T-helper 17 cell (primary cell): ENCODE data around the gene PYCR2. TPM values are rescaled to one million over a fixed set of nuclear protein-coding genes. Genes with fewer than 3 reads are reported as not detected.
A peak's percentile ranks its signal among the peaks of the same experiment; 100 is the strongest.

Experiments used
- ATAC-seq: fragments of 150-1000 bp; cut with Tn5 transposase; 2 replicates; pipeline ENCODE4 v1.10.0; 2021; ENCODE audit warnings: mild to moderate bottlenecking, moderate library complexity
- DNase-seq, 3 donors: peaks; one replicate each; pipeline versions ENCODE4 v3.0.0 to v3.0.0-alpha.2; 2020 to 2021
- H3K9me3 ChIP-seq: one replicate; pipeline ENCODE4 v1.7.0; 2013; ENCODE audit warnings: low read length, mild to moderate bottlenecking; ENCODE audit not compliant: control insufficient read depth, poor library complexity, severe bottlenecking
- H3K27ac Mint-ChIP-seq: one replicate; pipeline ENCODE4 v1.8.0; 2022; ENCODE audit warnings: mild to moderate bottlenecking, moderate library complexity, mixed read lengths
- H3K27me3 Mint-ChIP-seq: one replicate; pipeline ENCODE4 v1.8.0; 2022; ENCODE audit warnings: mixed read lengths
- H3K36me3 Mint-ChIP-seq: one replicate; pipeline ENCODE4 v1.8.0; 2022; ENCODE audit warnings: low read depth, mixed read lengths
- H3K4me1 Mint-ChIP-seq: one replicate; pipeline ENCODE4 v1.8.0; 2022; ENCODE audit warnings: mild to moderate bottlenecking, mixed read lengths
- H3K4me3 Mint-ChIP-seq: one replicate; pipeline ENCODE4 v1.8.0; 2022; ENCODE audit warnings: mild to moderate bottlenecking, moderate library complexity, mixed read lengths
- total RNA-seq, 4 donors: library from RNA in 2 of 4; stranded (reverse) in 2 of 4; gene quantifications; one replicate each; pipeline ENCODE4 v1.2.3 and lab custom pipeline; 2022 to 2026

The PYCR2 gene
- total RNA-seq, 2 donors from 2014 or later = 48.1 to 53.7 TPM

DNA sequence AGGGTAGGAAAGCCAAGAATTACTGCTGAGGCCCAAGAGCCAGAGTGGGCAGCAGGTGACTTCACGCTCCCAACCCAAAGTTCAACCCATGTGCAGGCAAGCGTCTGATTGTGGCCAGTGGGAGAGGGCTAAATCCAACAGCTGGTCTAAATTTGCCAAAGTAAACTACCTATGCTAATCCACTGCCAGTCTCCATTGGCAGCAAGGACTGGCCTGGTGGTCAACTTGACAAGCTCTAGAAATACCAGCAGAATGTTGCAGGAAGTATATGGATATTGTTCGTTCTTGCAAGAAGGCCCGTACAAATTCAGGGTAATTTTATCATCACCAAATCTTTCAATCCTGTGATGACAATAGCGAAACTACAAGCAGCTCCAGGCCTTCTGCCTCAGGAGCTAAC is 43.4 kb downstream of the PYCR2 start:
- ATAC-seq = no peak
- Mint-ChIP-seq H3K36me3 (peaks cover 4% of the 10 kb centered on the region), H3K27ac (peak overlapping the region; percentile 87), H3K4me3 (peak overlapping the region; percentile 96), H3K27me3 (no peaks in the 10 kb centered on the region), H3K4me1 (peaks cover 45% of the 10 kb centered on the region)
- no peaks in the 10 kb centered on the region for H3K9me3 ChIP-seq
- no peak for DNase-seq

DNA sequence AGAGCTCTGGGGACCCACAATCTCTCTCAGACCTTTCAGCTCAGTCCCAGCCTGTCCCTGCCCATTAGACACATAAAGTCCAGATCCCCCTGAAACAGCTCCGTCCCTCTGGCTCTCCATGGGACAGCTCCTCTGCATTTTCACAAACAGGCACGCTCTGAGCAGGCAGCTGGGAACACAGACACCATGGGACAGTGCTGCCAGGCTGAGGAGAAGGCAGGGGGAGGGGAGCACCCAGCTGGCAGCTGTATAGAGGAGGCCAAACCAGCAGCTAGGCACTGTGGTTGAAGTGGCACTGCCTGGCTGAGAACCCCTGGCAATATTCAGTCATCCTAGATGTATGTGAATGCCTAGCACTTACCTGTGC is 43.8 kb downstream of the PYCR2 start:
- Mint-ChIP-seq H3K4me3 (peak overlapping the region; percentile 96), H3K27ac (peak overlapping the region; percentile 87), H3K27me3 (no peaks in the 10 kb centered on the region), H3K4me1 (peaks cover 49% of the 10 kb centered on the region), H3K36me3 (peaks cover 4% of the 10 kb centered on the region)
- DNase-seq (no peak), ATAC-seq (no peak)
- no peaks in the 10 kb centered on the region for H3K9me3 ChIP-seq

DNA sequence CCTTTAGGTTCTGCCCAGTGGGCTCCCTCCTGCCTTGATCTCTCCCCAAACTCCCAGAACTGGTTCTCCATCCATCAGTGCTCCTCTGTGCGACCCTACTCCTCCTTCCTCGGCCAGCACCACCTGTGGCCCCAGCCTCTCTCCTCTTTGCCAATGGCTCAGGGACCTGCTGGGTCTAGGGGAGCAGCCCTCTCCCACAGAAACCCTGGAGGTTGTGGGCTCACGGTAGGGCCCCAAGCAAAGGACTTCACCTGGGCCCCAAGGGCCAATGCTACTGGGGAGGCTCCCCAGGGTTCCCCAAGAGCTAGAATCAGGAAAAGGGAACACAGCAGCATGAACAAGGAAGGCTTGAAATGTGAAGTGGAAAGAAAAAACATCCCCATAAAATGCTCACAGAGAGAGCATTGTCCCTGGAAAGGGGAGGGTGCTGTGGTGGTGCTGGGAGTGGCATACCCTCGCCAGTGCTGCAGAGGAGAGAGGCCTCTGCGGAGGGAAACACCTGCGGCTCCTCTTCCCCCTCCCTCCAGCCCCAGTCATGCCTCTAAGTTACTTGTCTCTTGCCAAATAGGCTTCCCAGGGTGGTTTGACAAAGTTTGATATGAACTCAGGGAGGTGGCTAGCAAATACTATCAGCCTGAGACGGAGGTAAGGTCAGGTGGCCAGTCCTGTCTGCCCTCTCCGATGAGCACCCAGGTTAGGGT is 44.4 kb downstream of the PYCR2 start:
- no peaks in the 10 kb centered on the region for H3K9me3 ChIP-seq
- Mint-ChIP-seq H3K27ac (peak overlapping the region; percentile 87), H3K36me3 (peaks cover 4% of the 10 kb centered on the region), H3K4me1 (peaks cover 54% of the 10 kb centered on the region), H3K4me3 (peak overlapping the region; percentile 96), H3K27me3 (no peaks in the 10 kb centered on the region)
- ATAC-seq (peak; percentile 26), DNase-seq (no peak)

DNA sequence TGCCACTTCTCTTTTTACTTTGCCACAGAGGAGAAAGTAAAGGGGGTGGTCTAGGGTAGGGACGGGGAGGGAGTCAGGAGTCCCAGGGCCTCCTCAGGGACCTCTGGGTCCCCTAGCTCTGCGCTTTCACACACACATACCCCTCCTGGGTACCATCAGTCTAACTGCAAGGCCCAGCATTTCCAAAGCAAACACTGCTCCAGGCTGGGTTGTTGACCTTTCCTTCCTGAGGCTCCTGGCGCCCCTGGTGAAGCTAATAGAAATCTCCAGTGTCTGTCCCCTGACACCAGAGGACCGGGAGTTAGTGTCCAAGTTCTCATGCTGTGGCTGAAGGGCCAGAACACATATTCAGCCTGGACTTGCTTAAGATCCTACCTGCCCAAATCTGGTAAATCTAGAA is 45.8 kb downstream of the PYCR2 start:
- H3K4me1 Mint-ChIP-seq = peaks cover 54% of the 10 kb centered on the region
- peaks cover 4% of the 10 kb centered on the region for H3K36me3 Mint-ChIP-seq
- H3K4me3 Mint-ChIP-seq = peak overlapping the region; percentile 96
- no peaks in the 10 kb centered on the region for H3K27me3 Mint-ChIP-seq
- no peak for ATAC-seq
- H3K27ac Mint-ChIP-seq = peak overlapping the region; percentile 87
- no peak for DNase-seq
- H3K9me3 ChIP-seq = no peaks in the 10 kb centered on the region

DNA sequence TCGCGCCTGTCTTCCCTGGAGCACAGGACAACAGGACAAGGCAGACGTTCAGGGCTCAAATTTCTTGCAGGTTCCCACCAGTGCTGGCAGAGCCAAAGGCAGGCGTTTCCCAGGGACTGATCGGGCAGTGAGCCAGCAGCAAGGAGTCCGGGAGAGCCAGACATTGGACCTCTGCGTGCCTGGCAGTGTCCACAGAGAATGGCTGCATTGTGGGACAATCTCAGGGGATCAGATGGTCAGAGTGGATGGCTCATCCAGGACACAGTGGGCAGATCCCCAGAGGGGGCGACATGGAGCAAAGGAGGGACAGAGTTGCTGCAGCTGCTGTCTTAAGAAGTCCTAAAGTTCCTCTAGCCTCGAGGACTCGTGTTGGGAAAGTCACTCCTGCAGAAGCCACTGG is 46.5 kb downstream of the PYCR2 start:
- Mint-ChIP-seq H3K27ac (peak overlapping the region; percentile 87), H3K27me3 (no peaks in the 10 kb centered on the region), H3K4me1 (peaks cover 55% of the 10 kb centered on the region), H3K4me3 (peak overlapping the region; percentile 21), H3K36me3 (peaks cover 4% of the 10 kb centered on the region)
- ATAC-seq (no peak), DNase-seq (no peak)
- no peaks in the 10 kb centered on the region for H3K9me3 ChIP-seq

DNA sequence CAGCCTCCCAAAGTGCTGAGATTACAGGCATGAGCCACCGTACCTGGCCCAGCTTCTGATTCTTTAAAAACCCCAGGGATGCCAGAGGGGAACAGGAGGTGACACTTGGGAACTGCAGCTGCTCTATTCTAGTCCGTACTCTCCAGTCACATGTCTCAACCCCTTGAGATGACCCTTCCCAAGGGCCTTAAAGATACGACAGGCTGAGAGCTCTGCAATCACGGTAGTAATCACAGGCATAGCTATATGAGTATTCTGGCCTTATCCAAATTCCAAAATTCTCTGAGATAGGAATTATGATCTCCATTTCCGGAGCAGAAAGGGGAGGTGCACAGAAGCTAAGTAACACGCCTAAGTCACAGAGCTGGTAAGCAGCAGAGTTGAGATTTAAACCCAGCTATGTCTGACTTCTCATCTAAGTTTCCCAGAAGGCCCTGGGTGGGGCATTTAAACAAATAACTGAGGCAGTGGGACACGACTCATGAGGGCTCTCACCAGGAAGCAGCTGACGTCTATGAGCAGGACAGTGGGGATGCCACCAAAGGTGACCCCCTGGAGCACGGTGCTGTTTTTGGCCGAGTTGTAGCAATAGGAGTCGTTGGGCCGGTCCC is 47.0 kb downstream of the PYCR2 start:
- H3K27me3 Mint-ChIP-seq = no peaks in the 10 kb centered on the region
- H3K4me1 Mint-ChIP-seq = peaks cover 55% of the 10 kb centered on the region
- ATAC-seq = no peak
- H3K4me3 Mint-ChIP-seq = peak overlapping the region; percentile 41
- peaks cover 4% of the 10 kb centered on the region for H3K36me3 Mint-ChIP-seq
- no peak for DNase-seq
- no peaks in the 10 kb centered on the region for H3K9me3 ChIP-seq
- peak overlapping the region; percentile 87 for H3K27ac Mint-ChIP-seq

DNA sequence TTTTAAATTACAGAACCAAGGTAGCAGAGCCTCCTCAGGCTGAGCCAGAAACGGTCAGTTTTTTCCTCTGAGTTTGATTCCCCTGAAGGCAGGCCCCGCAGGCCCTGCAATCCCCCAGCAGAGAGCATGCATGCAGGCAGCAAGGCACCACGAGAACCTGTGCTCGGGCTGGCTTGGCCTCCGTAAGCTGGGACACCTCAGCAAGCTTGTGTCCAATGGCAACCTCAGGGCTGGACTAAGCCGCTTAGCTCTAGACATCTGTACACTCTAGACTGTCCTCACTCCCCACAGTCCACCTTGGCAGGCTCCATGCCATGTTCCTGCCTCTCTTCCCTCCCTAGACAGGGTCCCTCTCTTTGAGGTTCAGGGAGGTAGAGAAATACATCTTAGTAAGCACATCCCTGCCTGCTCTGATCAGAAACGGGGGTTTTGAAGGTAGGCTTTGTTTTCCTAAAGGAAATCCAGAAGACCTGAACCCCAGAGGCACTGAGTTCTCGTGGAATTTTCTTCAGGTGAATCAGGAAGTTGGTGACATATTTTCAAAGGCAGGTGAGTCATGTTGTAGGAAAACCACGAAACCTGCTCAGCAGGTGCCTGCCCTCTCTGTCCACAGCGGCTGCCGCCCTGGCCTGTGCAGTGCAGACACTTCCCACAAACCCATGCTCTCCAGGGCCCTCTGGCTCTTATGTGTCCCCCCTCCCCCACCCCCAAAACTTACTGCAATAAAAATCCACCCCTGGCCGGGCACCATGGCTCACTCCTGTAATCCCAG is 48.8 kb downstream of the PYCR2 start:
- no peaks in the 10 kb centered on the region for H3K9me3 ChIP-seq
- H3K27me3 Mint-ChIP-seq = no peaks in the 10 kb centered on the region
- DNase-seq (no peak), ATAC-seq (no peak)
- peaks cover 66% of the 10 kb centered on the region for H3K4me1 Mint-ChIP-seq
- H3K36me3 Mint-ChIP-seq = peaks cover 4% of the 10 kb centered on the region
- peak overlapping the region; percentile 15 for H3K4me3 Mint-ChIP-seq
- H3K27ac Mint-ChIP-seq = peak overlapping the region; percentile 62

DNA sequence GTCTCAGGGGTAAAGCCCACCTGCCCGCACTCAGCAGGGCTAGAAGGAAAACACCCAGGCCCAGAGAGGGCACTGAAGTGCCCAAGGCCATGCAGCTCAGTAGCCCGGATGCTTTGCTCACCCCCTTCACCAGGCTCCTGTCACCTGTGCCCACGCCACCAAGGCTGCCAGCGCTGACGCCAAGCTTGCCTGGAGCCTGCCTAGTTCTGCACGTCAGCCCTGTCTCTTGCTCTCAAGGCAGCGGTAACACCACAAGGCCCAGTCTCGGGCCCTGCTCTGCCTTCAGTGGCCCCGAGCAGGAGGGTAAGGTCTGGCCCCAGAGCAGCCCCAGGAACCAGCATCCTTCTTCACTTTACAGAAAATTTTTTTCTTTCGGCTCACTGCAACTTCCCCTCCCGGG is 49.6 kb downstream of the PYCR2 start:
- Mint-ChIP-seq H3K27me3 (no peaks in the 10 kb centered on the region), H3K36me3 (peaks cover 4% of the 10 kb centered on the region), H3K4me1 (peaks cover 59% of the 10 kb centered on the region), H3K4me3 (no peak overlapping the region), H3K27ac (peak overlapping the region; percentile 62)
- no peak for DNase-seq
- H3K9me3 ChIP-seq = no peaks in the 10 kb centered on the region
- no peak for ATAC-seq

DNA sequence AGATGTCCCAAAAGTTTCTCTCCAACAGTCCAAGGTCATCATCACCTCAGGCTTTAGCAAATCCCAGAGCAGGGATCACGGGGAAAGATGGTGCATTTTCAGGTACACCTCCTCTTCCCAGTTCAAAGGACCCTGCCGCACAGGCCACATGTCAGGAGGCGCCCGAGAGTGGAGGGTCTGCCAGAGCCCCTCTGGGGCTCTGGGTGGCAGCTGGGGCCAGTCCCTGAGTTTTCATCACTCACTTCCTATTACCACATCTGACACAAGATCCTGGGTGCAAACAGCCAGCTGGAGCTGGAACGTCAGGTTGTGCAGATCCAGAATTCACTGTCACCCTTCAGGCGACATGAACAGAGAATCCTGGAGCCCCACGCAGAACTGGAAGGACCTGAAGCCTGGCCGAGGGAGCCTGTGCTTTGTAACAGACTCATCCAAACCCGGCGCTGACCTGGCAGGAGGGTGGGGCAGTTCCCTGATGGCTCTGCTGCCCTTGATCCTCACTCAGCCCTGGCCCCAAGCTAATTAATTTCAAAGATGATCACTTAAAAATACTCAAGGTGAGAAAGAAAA is 50.7 kb downstream of the PYCR2 start:
- peak overlapping the region; percentile 39 for H3K4me3 Mint-ChIP-seq

DNA sequence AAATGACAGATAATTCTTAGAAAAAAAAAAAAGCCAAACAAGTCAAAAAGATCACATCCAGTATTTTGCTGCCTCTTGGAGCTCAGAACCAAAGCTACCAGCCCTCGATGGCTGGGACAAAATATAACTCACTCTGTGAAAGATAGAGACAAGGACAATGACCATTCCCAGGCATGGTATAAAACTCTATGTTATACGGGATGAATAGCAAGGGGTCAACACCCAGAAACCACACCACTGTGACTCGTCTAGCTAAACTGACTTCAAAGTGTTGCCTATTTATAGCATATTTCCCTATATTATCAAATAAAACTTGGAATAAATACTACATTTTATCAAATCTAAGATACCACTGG is 52.0 kb downstream of the PYCR2 start:
- DNase-seq (no peak), ATAC-seq (no peak)
- H3K27ac Mint-ChIP-seq = peak overlapping the region; percentile 78
- H3K4me1 Mint-ChIP-seq = peaks cover 50% of the 10 kb centered on the region
- no peaks in the 10 kb centered on the region for H3K36me3 Mint-ChIP-seq
- H3K9me3 ChIP-seq = no peaks in the 10 kb centered on the region
- H3K27me3 Mint-ChIP-seq = no peaks in the 10 kb centered on the region
- H3K4me3 Mint-ChIP-seq = peak overlapping the region; percentile 39

More for the DNA sequence above, 50.7 kb downstream of the PYCR2 start:
- no peaks in the 10 kb centered on the region for H3K27me3 Mint-ChIP-seq
- peaks cover 4% of the 10 kb centered on the region for H3K36me3 Mint-ChIP-seq
- DNase-seq (no peak), ATAC-seq (no peak)
- H3K27ac Mint-ChIP-seq = peak overlapping the region; percentile 78
- H3K4me1 Mint-ChIP-seq = peaks cover 54% of the 10 kb centered on the region
- no peaks in the 10 kb centered on the region for H3K9me3 ChIP-seq

DNA sequence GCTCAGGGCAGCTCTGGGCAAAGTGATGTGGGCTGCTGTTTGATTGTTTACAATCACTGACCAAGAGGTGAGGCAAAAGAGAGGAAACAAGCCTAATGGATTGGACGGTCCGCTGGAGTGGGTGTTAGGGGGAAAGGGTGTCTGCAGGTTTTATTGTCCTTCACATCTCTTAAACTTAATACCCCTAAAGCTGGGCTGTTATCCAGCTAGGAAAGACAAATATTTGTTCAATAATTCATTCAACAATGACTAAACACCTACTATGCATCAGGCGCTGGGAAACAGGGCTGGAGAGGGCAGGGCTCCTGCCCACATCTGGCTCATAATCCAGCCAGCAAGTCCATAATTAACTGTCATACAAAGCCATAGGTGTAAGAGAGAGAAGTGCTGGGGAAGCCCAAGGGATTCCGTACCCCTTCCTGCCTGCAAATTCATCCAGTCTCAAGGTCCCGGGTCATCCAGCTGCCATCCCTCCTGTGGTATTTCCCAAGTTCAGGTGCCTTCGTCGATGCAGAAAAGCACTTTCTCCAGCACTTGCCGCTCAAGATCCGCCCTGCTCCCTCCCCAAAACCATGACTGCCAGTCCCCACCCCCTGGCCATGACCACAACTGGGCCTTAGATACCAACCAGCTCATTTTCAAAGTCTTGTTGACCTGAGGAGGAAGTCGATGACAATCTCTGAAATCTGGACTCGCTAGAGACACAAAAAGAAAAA is 52.5 kb downstream of the PYCR2 start:
- Mint-ChIP-seq H3K4me1 (peaks cover 51% of the 10 kb centered on the region), H3K27me3 (no peaks in the 10 kb centered on the region), H3K36me3 (peaks cover under 1% of the 10 kb centered on the region), H3K27ac (peak overlapping the region; percentile 78), H3K4me3 (peak overlapping the region; percentile 39)
- ATAC-seq (no peak), DNase-seq (no peak)
- H3K9me3 ChIP-seq = no peaks in the 10 kb centered on the region

DNA sequence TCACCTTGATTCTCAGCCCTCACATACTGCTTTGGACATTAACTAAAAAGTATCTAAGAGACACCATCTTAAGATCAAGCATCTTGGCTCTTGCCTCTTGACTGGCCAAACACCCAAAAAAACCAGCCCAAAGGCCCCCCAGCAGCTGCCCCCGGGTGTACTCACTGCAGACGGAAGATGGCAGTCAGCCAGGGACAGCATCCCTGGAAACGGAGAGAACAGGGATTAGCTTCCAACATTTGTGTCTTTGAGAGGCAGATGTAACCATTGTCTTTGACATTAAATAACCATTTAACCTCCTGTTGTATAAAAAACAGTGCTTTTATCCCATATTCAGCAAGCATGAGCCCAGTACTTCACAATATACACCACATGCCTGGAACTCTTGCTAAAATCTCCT is 53.1 kb downstream of the PYCR2 start:
- Mint-ChIP-seq H3K27me3 (no peaks in the 10 kb centered on the region), H3K36me3 (peaks cover 2% of the 10 kb centered on the region), H3K27ac (peak overlapping the region; percentile 32), H3K4me1 (peaks cover 53% of the 10 kb centered on the region), H3K4me3 (no peak overlapping the region)
- DNase-seq (no peak), ATAC-seq (no peak)
- no peaks in the 10 kb centered on the region for H3K9me3 ChIP-seq
